Measurements from ENCODE around the gene KNTC1. TPM values are rescaled to one million over a fixed set of nuclear protein-coding genes. Genes with fewer than 3 reads are reported as not detected.
A peak's percentile ranks its signal among the peaks of the same experiment; 100 is the strongest.

The KNTC1 gene
- total RNA-seq, 2 donors from 2014 or later: 2.2 to 3.0 TPM

- Histone ChIP-seq H3K27ac (peak overlapping the region; percentile 9 to 61), H3K4me3 (no peak overlapping the region), H3K36me3 (peaks cover 51% of the 10 kb centered on the region), H3K9me3 (no peaks in the 10 kb centered on the region), H3K27me3 (no peaks in the 10 kb centered on the region), H3K4me1 (peaks cover 0 to 45% of the 10 kb centered on the region in 2 donors)
- no peak for DNase-seq (ENCODE audit: low spot score)
- no peak for TF ChIP-seq CTCF (IDR thresholded peaks at IDR 0.05)
These were observed 3.8 kb upstream of the KNTC1 start for GRCh38 chr12:122523280-122523679.

- H3K27ac ChIP-seq: peak overlapping the region in 1 of 2 donors; percentile 61
- H3K9me3 ChIP-seq: no peaks in the 10 kb centered on the region
- no peaks in the 10 kb centered on the region for H3K27me3 ChIP-seq
- H3K36me3 ChIP-seq: peaks cover 43% of the 10 kb centered on the region
- DNase-seq (ENCODE audit: low spot score): no peak
- no peak for TF ChIP-seq CTCF (IDR thresholded peaks at IDR 0.05)
- H3K4me3 ChIP-seq: peak overlapping the region in 1 of 2 donors; percentile 42
- H3K4me1 ChIP-seq: peaks cover 0 to 44% of the 10 kb centered on the region in 2 donors
These were observed 3.0 kb upstream of the KNTC1 start for GRCh38 chr12:122523846-122524718.

GRCh38 chr12:122527478-122527944 lies 462 bp downstream of the KNTC1 start:
- Histone ChIP-seq H3K4me1 (peaks cover 0 to 40% of the 10 kb centered on the region in 2 donors), H3K9me3 (no peaks in the 10 kb centered on the region), H3K4me3 (peak overlapping the region; percentile 49 to 70), H3K36me3 (peaks cover 9% of the 10 kb centered on the region), H3K27me3 (no peaks in the 10 kb centered on the region), H3K27ac (peak overlapping the region; percentile 5 to 98)
- TF ChIP-seq CTCF (IDR thresholded peaks at IDR 0.05): no peak
- DNase-seq (ENCODE audit: low spot score): no peak

GRCh38 chr12:122528582-122528981 lies 1.5 kb downstream of the KNTC1 start:
- H3K4me1 ChIP-seq: peaks cover 0 to 29% of the 10 kb centered on the region in 2 donors
- H3K9me3 ChIP-seq: no peaks in the 10 kb centered on the region
- H3K4me3 ChIP-seq: no peak overlapping the region
- H3K36me3 ChIP-seq: peaks cover 8% of the 10 kb centered on the region
- no peak overlapping the region for H3K27ac ChIP-seq
- no peaks in the 10 kb centered on the region for H3K27me3 ChIP-seq
- TF ChIP-seq CTCF (IDR thresholded peaks at IDR 0.05): no peak
- no peak for DNase-seq (ENCODE audit: low spot score)

GRCh38 chr12:122528992-122529391 lies 1.9 kb downstream of the KNTC1 start:
- DNase-seq (ENCODE audit: low spot score): no peak
- TF ChIP-seq CTCF (IDR thresholded peaks at IDR 0.05): no peak
- peaks cover 8% of the 10 kb centered on the region for H3K36me3 ChIP-seq
- peaks cover 0 to 25% of the 10 kb centered on the region in 2 donors for H3K4me1 ChIP-seq
- H3K27ac ChIP-seq: no peak overlapping the region
- no peaks in the 10 kb centered on the region for H3K9me3 ChIP-seq
- no peaks in the 10 kb centered on the region for H3K27me3 ChIP-seq
- no peak overlapping the region for H3K4me3 ChIP-seq
